ENCODE results near the gene LRRC8E.

The LRRC8E gene

GRCh38 chr19:7888145-7888825 is at the start of gene LRRC8E:
TSS of gene LRRC8E (plus strand) at chr19:7888510. CDS start at chr19:7895604, 7,094 bp downstream.
- no peak for DNase-seq (ENCODE audit: low read depth, low spot score)

GRCh38 chr19:7839476-7839875 is 48.8 kb upstream of the LRRC8E start:
- DNase-seq (ENCODE audit: low read depth, low spot score) = no peak

DNA sequence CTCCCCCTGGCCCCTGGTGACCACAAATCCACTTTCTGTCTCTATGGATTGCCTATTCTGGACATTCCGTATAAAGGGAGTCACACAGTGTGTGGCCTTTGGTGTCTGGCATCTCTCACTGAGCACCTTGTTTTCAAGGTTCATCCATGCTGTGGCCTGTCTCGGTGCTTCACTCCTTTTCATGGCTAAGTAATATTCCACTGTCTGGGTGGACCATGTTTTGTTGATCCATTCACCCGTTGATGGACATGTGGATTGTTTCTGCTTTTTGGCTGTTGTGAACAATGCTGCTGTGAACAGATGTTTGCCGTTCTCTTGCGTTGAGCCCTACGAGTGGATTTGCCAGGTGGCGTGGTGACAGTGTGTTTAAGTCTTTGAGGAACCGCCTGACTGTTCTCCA is 47.7 kb upstream of the LRRC8E start:
- DNase-seq (ENCODE audit: low read depth, low spot score) = no peak

DNA sequence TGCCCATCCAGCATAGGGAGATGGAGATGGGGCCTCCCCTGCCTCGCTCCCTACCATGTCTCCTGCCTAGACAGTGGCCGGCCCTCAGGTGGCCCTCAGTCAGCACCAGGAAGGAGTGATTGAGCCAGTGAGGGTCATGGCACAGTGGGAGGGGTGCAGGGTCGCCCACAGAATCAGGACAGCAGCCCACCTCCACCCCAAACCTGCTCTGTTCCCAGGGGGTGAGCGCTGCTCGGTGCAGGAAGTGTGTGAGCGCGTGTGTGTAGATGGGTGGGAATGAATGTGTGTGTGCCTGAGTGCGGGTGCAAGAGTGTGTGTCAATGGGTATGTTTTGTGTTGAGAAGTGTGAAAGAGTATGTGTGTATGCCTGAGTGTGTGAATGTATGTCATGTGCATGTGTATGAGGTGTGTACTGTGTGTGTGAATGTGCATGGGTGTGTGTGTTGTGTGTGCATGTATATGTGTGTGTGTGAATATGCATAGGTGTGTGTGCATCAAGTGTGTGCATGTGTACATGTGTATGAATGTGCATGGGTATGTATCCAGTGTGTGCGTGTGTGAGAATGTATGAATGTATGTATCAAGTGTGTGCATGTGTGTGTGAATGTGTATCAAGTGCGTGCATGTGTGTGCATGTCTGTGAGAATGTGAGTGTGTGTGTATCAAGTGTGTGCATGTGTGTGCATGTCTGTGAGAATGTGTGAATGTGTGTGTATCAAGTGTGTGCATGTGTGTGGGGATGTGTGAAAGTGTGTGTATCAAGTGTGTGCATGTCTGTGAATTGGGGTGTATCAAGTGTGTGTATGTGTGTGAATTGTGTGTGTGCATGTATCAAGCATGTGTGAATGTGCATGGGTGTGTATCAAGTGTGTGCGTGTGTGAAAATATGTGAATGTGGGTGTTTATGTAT is 46.3 kb upstream of the LRRC8E start:
- DNase-seq (ENCODE audit: low read depth, low spot score) = no peak

DNA sequence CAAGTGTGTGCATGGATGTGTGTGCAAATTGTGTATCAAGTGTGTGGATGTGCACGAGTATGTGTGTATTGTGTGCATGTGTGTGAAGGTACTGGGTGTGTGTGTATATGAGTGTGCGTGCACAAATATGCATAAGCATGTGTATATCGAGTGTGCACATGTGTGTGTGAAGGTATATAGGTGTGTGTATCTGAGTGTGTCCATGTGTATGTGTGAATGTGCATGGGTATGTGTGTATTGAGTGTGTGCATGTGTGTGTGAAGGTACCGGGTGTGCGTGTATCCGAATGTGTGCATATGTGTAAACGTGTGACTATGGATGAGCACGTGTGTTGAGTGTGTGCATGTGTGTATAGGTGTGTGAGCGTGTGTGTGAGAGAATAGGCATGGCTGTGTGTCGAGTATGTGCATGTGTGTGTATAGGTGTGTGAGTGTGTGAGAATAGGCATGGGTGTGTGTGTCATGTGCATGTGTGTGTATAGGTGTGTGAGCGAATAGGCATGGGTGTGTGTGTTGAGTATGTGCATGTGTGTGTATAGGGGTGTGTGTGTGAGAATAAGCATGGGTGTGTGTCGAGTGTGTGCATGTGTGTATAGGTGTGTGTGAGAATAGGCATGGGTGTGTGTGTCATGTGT is 45.5 kb upstream of the LRRC8E start:
- no peak for DNase-seq (ENCODE audit: low read depth, low spot score)

- DNase-seq (ENCODE audit: low read depth, low spot score) = no peak
Measured at GRCh38 chr19:7843521-7843920, 44.8 kb upstream of the LRRC8E start.

DNA sequence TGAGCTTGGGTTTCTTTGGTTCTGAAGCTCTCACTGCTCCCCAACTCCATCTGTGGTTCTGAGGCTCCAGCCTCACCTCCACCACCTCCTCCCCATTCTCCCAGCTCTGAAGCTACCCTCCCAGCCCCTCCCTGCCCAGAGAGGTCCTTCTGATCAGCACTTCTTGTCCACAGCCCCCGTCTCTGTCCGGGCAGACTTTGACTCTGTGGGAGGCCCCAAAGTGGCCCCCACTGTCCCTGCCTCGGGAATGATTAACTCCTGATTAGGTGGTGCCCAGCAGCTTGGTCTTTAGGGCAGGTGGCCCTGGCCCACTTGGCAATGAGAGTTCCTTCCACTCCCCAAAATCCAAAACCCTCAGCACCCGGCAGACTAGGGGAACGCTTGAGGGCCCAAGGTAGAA is 43.9 kb upstream of the LRRC8E start:
- DNase-seq (ENCODE audit: low read depth, low spot score) = no peak

DNA sequence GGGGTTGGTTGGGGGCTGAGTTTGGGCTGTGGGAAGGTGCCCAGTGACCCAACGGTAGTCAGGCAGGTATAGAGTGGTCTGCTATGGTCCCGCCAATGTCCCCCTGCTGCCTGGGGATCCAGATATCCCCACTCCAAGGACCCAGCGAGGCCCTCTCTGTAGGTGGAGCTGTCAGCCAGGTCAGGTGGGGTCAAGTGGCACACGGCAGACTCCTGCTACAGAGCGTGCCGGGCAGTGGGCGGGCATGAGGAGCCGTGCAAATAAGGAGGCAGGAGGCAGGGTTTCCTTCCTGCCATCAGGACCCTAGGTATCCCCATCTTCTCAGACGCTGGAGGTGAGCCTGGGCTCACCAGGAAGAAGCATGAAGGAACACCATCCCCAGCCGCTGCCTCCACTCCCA is 43.4 kb upstream of the LRRC8E start:
- DNase-seq (ENCODE audit: low read depth, low spot score) = no peak

DNA sequence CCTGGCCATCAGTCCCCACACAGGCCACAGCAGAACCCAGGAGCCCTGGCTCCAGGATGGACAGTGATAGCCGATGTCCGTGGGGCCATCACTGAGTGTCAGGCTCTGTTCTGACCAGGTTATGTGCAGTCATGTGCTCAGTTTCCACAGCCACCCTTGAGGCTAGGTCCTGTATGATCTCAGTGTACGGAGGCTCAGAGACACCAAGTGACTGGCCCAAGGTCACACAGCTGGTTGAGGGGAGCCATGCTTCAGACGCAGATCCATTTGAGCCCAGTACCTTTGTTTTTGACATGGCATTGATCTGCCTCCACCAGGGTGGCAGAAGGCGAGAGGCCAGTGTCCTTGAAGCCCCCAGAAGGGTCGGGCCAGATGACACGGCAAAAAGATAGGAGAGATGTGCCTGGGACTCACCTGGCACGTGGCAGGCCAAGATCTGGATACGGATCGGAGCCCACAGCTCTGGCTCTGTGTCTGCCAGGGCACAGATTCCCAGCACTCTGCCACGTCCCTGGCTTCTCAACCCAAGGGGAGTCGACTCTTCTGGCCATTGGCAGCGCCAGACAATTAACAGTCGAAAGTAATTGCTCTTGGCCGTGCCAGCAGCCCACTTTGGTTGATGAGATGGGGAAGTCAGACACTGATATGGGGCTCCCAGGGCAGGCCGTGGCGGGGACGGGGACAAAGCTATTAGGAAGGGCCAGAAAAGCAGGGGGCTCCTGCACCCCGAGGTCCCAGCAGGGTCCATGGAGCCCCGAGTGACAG is 42.7 kb upstream of the LRRC8E start:
- DNase-seq (ENCODE audit: low read depth, low spot score) = no peak

DNA sequence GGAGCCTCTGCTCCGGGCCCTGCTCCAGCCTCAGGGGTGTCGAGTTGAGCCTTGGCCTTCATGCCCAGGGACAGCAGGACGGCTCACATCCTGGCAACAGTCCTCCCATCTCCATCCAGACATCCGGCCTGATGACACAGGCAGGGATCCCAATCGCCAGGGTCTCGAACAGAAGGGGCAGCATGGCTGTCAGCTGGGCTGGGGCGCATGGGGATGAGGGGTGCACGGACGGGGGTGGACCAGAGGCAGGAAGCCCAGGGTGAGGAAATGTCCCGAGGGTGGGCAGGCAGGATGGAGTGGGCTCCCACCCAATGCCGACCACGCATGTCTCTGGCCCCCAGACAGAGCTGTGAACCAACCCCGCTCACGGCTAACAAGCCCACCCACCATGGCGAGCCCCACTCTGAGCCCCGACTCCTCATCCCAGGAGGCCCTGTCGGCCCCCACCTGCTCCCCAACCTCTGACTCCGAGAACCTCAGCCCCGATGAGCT is 42.1 kb upstream of the LRRC8E start:
- DNase-seq (ENCODE audit: low read depth, low spot score) = no peak

- DNase-seq (ENCODE audit: low read depth, low spot score) = no peak
Measured at GRCh38 chr19:7847664-7848063, 40.6 kb upstream of the LRRC8E start.

GRCh38 chr19:7848779-7849457 is 39.4 kb upstream of the LRRC8E start:
- no peak for DNase-seq (ENCODE audit: low read depth, low spot score)

DNA sequence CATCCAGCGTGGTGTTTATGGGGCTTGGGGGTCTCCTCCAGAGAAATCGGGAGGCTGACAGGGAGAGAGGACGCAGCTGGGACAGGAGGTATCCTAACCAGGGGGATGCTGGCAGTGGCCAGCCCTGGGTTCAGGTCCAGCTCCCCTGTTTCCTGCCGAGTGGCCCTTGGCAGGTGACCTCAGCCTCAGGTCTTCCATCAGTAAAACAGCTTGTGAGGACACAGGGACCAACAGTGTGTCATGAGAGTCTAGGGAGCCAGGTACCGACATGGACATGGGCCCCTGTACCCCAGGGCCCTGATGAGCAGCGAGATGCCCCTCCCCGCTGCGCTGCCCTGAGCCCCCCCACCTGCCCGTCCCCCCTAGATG is 38.7 kb upstream of the LRRC8E start:
- no peak for DNase-seq (ENCODE audit: low read depth, low spot score)

DNA sequence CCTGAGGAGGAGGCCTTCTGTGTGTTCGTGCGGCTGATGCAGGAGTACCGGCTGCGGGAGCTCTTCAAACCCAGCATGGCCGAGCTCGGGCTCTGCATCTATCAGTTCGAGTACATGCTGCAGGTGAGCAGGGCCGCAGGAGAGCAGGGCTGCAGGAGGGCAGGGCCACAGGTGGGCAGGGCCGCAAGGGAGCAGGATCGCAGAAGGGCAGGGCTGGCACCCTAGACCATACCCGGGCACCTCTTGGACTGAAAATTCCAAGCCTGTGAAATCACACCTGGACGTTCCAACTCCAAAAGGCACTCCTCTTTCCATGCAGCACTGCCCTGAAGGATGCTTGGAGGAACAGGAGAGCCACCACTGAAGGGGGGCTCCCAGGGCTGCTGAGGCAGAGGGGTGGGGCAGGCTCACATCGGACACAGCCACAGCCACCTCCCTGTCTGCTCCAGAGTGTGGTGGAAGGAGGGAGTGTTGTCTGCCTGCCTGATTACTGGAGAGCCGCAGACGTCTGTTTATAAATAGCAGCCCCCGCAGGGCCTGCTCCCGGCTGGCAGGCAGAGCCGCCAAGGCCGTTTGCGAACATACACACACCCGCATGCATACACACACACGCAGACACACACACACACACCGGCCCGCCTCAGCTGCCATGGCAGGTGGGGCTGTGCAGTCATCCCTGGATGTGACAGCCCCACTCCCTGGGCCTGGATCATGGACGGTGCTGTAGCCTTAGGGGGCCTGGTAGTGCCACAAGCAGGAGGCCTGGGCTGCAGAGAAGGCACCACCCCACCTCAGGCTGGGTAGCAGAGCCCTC is 38.1 kb upstream of the LRRC8E start:
- DNase-seq (ENCODE audit: low read depth, low spot score) = no peak

DNA sequence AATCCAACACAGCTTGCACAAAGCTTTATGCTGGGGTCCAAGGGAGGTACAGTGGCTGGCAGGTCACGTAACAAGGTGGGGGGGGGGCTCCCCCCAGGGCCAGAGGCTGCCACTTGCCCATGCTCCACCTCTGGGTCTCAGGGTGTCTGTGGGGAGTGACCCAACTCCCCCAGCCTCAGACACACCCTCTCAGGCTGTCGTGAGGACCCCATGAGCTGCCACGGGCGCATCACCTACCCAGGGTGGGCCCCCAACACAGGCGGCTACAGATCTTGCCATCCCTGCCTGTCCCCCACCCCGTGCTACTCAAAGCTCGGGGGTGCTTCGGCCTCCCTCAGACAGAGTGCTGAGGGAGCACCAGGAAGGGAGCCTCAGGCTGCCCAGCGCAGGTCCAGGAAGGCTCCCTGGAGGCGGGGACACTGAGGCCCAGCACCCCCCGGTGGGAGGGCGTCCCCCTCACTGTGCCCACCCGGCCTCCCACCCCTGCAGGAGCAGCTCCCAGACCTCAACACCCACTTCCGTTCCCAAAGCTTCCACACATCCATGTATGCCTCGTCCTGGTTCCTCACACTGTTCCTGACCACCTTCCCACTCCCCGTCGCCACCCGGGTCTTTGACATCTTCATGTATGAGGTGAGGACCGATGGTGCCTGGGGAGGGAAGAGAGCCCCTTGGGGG is 37.2 kb upstream of the LRRC8E start:
- no peak for DNase-seq (ENCODE audit: low read depth, low spot score)

- no peak for DNase-seq (ENCODE audit: low read depth, low spot score)
Measured at GRCh38 chr19:7851623-7852500, 36.4 kb upstream of the LRRC8E start.

DNA sequence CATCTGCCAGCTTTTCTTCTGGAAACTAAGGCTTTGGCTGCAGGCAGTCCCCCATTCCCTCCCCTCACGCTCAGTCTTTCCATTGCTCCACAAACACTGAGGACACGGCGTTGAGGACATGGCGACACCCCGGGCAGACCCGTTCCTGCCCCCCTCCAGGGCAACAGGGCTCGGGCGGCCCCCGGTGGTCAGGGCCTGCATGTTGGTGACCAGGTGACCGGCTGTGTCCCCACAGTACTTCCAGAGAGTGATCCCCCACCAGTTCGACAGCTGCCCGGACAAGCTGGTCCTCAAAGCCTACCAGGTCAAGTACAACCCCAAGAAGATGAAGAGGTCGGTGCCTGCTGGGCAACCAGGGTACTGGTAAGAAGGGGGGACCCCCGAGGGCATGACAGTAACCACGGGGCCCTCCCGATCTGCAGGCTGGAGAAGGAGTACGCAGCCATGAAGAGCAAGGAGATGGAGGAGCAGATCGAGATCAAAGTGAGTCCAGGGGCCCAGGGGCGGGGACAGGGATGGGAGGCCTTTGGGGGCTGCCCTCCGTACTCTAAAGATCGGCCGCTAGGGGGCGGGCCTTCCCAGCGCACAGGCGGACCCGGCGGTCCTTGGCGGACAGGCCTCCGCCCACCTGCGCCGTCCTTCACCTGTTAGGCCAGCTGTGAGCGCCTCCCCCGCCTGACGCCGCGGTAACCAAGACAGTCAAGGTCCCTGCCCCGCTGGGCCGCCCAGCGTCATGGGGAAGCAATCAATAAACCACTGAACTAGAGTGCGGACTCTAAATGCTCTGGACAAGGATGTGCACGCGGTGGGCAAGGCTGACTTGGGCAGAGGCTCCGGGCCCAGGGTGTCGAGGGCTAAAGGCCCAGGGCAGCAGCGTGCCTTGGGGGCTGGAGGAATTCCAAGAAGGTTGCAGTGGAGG is 35.2 kb upstream of the LRRC8E start:
- no peak for DNase-seq (ENCODE audit: low read depth, low spot score)

- DNase-seq (ENCODE audit: low read depth, low spot score) = no peak
Measured at GRCh38 chr19:7853770-7854128, 34.6 kb upstream of the LRRC8E start.

Data from iPS DF 19.7 (cell line).